Motor neuron (in vitro differentiated cells): Measurements from ENCODE around the gene OR13G1. TPM values are rescaled to one million over a fixed set of nuclear protein-coding genes. Genes with fewer than 3 reads are reported as not detected.

Experiments
- ATAC-seq, 8 experiments: fragments of 200-7000 bp; cut with Tn5 transposase; replicated peaks in 6 of 8; 2 replicates each; pipeline ENCODE4 v1.8.0; 2021; ENCODE audit warnings: mild to moderate bottlenecking in 8 of 8, moderate library complexity in 8 of 8
- H3K27ac ChIP-seq, 2 donors: fragments of 250-450 bp; sonication (Bioruptor Pico); 2 replicates each; pipeline ENCODE4 v1.9.0; 2021; ENCODE audit warnings: antibody characterized with exemption in 2 of 2, mild to moderate bottlenecking in 2 of 2, moderate library complexity in 1 of 2
- H3K4me1 ChIP-seq, 2 donors: fragments of 250-450 bp; sonication (Bioruptor Pico); replicated peaks in 1 of 2; 2 replicates each; pipeline ENCODE4 v1.6.1; 2021; ENCODE audit warnings: antibody characterized with exemption in 2 of 2, mild to moderate bottlenecking in 2 of 2, moderate library complexity in 1 of 2
- H3K4me3 ChIP-seq, 5 donors: fragments of 250-450 bp; sonication (Bioruptor Pico); 2 replicates each; pipeline ENCODE4 v1.9.0; 2021; ENCODE audit warnings: antibody characterized with exemption in 5 of 5, mild to moderate bottlenecking in 5 of 5, moderate library complexity in 4 of 5
- WGBS, 10 experiments: fragments of 450-650 bp; shearing (Covaris generic); methylation state at CpG; one replicate each; pipeline ENCODE4 v1.0.0; 2022; 5-methylcytosine and 5-hydroxymethylcytosine counted together
- in situ Hi-C, 9 experiments: fragments of 400-800 bp; cut with MboI; loops; one replicate each; pipeline ENCODE4 v1.15.0; 2021; ENCODE audit warnings: low sequenced_read_pairs in 9 of 9, low pct_unique_long_range_greater_than_20kb in 2 of 9; ENCODE audit not compliant: unreplicated experiment in 9 of 9
- total RNA-seq, 8 experiments: library from RNA; unstranded; fragments of 300-600 nt; gene quantifications; 2 replicates each; pipeline versions ENCODE4 v1.2.3 to v1.2.4, GENCODE V29; 2022

OR13G1 gene
- total RNA-seq, 8 experiments from 2014 or later, result 0.04 to 0.71 (median 0.18) TPM; not detected in 3

DNA sequence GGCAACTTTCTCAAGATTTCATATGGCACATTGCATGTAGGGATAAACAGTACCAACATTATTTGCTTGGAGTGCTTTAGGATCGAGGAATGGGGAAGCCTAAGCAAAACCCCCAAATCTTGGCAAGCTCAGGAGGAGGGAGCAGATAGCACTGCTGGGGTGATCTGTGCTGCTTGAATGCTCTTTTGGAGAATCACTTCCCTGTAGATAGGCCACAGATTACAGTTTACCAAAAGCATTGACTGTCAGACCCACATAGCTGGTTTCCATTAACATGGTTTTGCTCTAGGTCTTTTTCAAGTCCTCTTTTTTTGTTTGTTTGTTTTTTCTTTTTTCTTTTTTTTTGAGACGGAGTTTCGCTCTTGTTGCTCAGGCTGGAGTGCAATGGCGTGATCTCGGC, 36.8 kb downstream of the OR13G1 start:
- 17 to 100% (median 80%) methylated on average over 1 to 5 of the region's 5 CpGs; no CpG with 5 or more reads in 1 of the 10 experiments for WGBS, 10 experiments
- no peak overlapping the region for H3K27ac ChIP-seq
- in situ Hi-C loops, result no loop called here

DNA sequence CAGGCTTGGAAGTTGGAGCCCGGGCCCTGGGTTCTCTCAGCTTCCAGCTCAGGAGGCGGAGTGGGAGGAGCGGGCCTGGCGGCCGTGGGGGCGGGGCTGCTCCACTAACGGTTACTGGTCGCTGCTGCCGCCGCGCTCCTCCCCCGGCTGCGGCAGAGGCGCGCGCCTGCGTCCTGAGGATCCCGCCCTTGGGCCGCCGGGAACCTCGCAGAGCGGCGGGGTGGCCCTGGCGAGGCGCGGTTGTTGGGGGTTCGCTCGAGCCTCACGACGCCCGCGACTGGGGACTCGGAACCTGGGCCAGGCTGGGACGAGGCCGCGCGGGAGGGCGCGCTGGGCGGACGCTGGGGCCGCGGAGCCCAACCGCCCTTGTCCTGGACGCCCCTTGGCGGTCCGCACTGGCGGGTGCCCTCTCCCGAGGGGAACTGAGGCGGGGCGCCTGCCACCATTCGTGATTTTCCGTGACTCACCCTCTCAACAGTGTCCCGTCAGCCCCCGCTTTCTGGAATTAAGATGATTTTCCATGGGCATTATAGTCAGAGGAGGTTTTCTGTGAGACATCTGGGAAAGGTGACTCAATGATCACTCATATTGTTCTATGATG, 40.1 kb downstream of the OR13G1 start:
- in situ Hi-C loops, result no loop called here
- H3K27ac ChIP-seq, result no peak overlapping the region
- WGBS, 10 experiments, result 7 to 95% (median 59%) methylated on average over 1 to 29 of the region's 55 CpGs; no CpG with 5 or more reads in 4 of the 10 experiments
- H3K4me1 ChIP-seq, result no peaks in the 10 kb centered on the region
- ATAC-seq, result peak in 3 of 8 experiments; percentile 98 to 99 (median 99)
- peak overlapping the region in 2 of 5 donors; percentile 28 to 39 for H3K4me3 ChIP-seq

More for the DNA sequence above, 36.8 kb downstream of the OR13G1 start:
- peaks cover 0 to 9% of the 10 kb centered on the region in 2 donors for H3K4me1 ChIP-seq
- H3K4me3 ChIP-seq, result no peak overlapping the region
- ATAC-seq, result no peak

DNA sequence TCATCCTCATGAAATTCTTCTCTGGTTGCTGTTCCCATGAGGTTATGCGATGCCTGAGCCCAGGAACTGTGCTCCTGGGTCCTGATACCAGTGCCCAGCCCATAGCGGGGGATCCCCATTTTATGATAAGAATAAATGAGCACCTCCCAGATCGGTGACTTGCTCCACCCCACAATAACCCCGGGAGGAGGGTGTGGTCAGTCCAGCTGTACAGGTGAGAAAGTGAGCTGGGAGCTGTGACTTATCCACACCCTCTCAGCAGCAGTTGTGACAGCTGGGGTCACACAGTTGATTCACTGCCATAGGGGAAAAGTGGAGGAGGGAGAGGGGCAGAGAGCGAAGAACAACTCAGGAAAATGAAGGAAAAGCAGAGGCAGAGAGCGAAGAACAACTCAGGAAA, 40.8 kb downstream of the OR13G1 start:
- H3K27ac ChIP-seq, result no peak overlapping the region
- peak overlapping the region in 1 of 5 donors; percentile 39 for H3K4me3 ChIP-seq
- no peaks in the 10 kb centered on the region for H3K4me1 ChIP-seq
- in situ Hi-C loops, result no loop called here
- 30 to 88% (median 67%) methylated on average over 3 to 6 of the region's 6 CpGs; no CpG with 5 or more reads in 1 of the 10 experiments for WGBS, 10 experiments
- no peak for ATAC-seq

DNA sequence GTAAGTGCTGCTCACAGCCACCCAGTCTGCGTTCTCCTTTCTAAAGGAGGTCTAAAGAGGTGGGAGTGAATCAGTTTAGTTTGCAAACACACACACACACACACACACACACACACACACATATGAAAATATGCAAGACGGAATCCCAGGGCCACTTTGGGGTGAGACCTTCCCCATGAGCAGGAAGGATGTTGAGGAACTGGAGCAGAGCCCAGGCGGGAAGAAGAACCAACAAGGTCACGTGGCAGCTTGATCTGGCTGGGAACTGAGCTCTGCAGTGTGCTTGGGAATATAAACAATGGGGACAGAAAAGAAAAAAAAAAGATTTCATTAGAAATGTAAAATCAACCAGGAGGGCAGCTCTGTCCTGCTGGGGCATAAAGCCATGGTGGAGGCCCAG, 41.5 kb downstream of the OR13G1 start:
- no peaks in the 10 kb centered on the region for H3K4me1 ChIP-seq
- H3K27ac ChIP-seq, result no peak overlapping the region
- in situ Hi-C loops, result no loop called here

GRCh38 chr1:247627951-247628350, 51.6 kb downstream of the OR13G1 start:
- H3K27ac ChIP-seq, result no peak overlapping the region
- 0 to 73% (median 25%) methylated on average over 1 to 3 of the region's 3 CpGs; no CpG with 5 or more reads in 3 of the 10 experiments for WGBS, 10 experiments
- H3K4me3 ChIP-seq, result no peak overlapping the region
- in situ Hi-C loops, result no loop called here
- H3K4me1 ChIP-seq, result no peaks in the 10 kb centered on the region
- ATAC-seq, result no peak

More for the DNA sequence above, 41.5 kb downstream of the OR13G1 start:
- H3K4me3 ChIP-seq, result no peak overlapping the region
- WGBS, 10 experiments, result 0 to 70% (median 33%) methylated on average over 1 to 4 of the region's 4 CpGs; no CpG with 5 or more reads in 4 of the 10 experiments
- ATAC-seq, result no peak

Other genes with a start within 250 kb of the OR13G1 start
- gene OR2B11, start 221.6 kb downstream of the OR13G1 start, total RNA-seq, result under 1 TPM in 5 of 8 experiments, not detected in 3; 0.14 to 0.76 (median 0.31) TPM
- under 1 TPM in 5 of 8 experiments, not detected in 3; 0.04 to 0.38 (median 0.09) TPM for gene OR2C3, start 143.3 kb downstream of the OR13G1 start, total RNA-seq
- gene GCSAML, start 130.6 kb downstream of the OR13G1 start, total RNA-seq, result under 1 TPM in 4 of 8 experiments, not detected in 4; 0.14 to 0.25 (median 0.21) TPM
- gene OR2G2, start 91.4 kb downstream of the OR13G1 start, total RNA-seq, result 1 to 10 TPM in 1 of 8 experiments, under 1 TPM in 1, not detected in 6; 0.21 to 1.0 TPM
- under 1 TPM in 2 of 8 experiments, not detected in 6; 0.61 to 0.76 TPM for gene OR2G3, start 74.2 kb downstream of the OR13G1 start, total RNA-seq
- gene OR6F1, start 36.9 kb upstream of the OR13G1 start, total RNA-seq, result under 1 TPM in 3 of 8 experiments, not detected in 5; 0.09 to 0.31 (median 0.28) TPM
- not detected for gene OR14K1, start 58.9 kb upstream of the OR13G1 start, total RNA-seq
- not detected for gene OR14A2, start 68.4 kb upstream of the OR13G1 start, total RNA-seq
- gene OR1C1, start 80.8 kb upstream of the OR13G1 start, total RNA-seq, result 1 to 10 TPM in 1 of 8 experiments, under 1 TPM in 5, not detected in 2; 0.07 to 1.3 (median 0.20) TPM
- gene OR14A16, start 144.4 kb upstream of the OR13G1 start, total RNA-seq, result not detected
- 1 to 10 TPM in 1 of 8 experiments, under 1 TPM in 1, not detected in 6; 0.25 to 1.1 TPM for gene OR11L1, start 162.2 kb upstream of the OR13G1 start, total RNA-seq
- gene TRIM58, start 177.4 kb upstream of the OR13G1 start, total RNA-seq, result 1 to 10 TPM in 2 of 8 experiments, under 1 TPM in 5, not detected in 1; 0.27 to 4.7 (median 0.52) TPM
- 1 to 10 TPM in 1 of 8 experiments, under 1 TPM in 7; 0.33 to 1.0 (median 0.51) TPM for gene OR2W3, start 215.8 kb upstream of the OR13G1 start, total RNA-seq
- under 1 TPM in 1 of 8 experiments, not detected in 7; 0.47 TPM for gene OR2T8, start 240.5 kb upstream of the OR13G1 start, total RNA-seq
- gene OR2AJ1, start 245.2 kb upstream of the OR13G1 start, total RNA-seq, result under 1 TPM in 2 of 8 experiments, not detected in 6; 0.21 to 0.24 TPM